C4-2B (cell line): ENCODE measurements around the gene TMEM254.

Source experiments
- CTCF ChIP-seq: fragments of 450-650 bp; conservative IDR thresholded peaks from 2 replicates; pipeline ENCODE4 v1.5.1; 2017; ENCODE audit warnings: mild to moderate bottlenecking
- ZFX ChIP-seq: fragments of 450-650 bp; IDR thresholded peaks from 2 replicates; pipeline ENCODE4 v1.6.1; 2017

- TF ChIP-seq CTCF (no peak), ZFX (no peak)
These were observed 10.2 kb upstream of the TMEM254 start for GRCh38 chr10:80068270-80068669.
